Right renal pelvis (tissue), 4 donors: ENCODE data around the gene SIGLEC10. TPM values are rescaled to one million over a fixed set of nuclear protein-coding genes. Genes with fewer than 3 reads are reported as not detected.
"Not testable (repeated sequence)": the region's sequence is repeated elsewhere in the genome, so short reads cannot be mapped to it uniquely, and the experiment has no call there.

Experiments used
- DNase-seq, 4 donors: peaks; one replicate each; pipeline ENCODE4 v3.0.0-alpha.2; 2013; ENCODE audit warnings: low read depth in 4 of 4, low spot score in 3 of 4, missing footprints in 1 of 4
- polyA plus RNA-seq, 4 donors: library from polyadenylated mRNA; unstranded; fragments of 120-200 nt; gene quantifications; one replicate each; pipeline ENCODE4 v1.2.1, GENCODE V29; 2013; ENCODE audit not compliant: insufficient read length in 4 of 4

SIGLEC10 gene
- polyA plus RNA-seq, 4 donors: 0.87 to 1.3 (median 1.1) TPM

DNA sequence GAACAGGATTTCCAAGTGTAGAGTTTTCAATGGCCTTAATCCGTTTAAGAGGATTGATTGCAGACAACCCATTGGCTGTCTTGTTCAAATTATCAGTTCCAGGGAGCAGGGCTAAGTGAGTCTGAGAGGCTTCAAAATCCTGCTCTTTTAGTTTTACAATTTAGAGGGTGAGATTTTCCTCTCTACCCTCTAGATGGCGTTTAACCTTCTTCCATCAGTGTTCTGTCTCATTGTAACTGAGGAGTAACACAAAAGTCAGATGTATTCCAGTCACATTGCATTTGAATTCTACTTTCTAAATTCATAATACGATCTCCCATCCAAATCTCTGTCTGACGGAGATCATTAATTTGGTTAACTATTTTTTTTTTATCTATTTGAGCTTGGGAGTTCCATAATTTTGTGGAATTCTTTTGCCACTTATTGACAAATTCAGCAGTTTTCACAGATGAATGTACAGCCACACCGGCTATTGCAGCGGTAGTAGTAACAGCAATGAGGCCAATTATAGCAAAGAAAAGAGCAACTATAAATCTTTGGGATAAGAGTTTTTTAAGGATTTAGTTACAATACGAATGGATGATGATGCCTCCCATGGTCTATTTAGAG lies 19.2 kb downstream of the SIGLEC10 start:
- DNase-seq: no peak

DNA sequence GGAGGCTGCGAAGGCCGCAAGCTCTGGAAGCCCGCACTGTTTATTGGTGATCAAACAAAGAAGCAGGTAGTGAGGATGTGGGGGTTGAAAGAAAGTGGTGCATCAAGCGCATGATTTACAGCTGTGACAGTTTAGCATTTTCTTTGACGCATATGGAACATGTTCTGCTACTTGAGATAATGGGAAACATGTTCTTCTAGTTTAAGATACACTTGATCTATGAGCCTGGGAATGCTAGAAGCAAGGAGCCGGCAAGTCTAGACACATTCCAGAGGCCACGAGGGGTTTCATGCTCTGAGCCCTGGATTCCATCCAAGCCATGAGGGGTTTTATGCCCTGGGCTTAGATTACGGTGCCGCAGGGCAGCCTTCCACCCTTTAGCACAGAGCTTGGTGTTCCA lies 20.0 kb downstream of the SIGLEC10 start:
- DNase-seq: not testable (repeated sequence)

DNA sequence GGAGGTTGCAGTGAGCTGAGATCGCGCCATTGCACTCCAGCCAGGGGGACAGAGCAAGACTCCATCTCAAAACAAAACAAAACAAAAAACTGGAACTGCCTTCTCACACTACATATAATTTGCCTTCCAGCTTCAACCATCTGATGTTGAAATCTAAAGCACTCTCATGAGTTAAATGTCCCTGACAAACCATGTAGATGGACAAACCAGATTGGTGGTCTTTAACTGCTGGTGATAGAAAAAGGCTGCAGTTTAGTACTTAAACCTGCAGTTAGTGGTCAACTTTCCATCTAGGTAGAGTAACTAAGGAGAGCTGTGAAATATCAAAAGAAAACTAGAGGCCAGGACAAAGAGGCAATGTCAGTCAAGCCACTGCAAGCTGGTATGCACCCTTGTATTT lies 21.3 kb downstream of the SIGLEC10 start:
- DNase-seq: no peak

DNA sequence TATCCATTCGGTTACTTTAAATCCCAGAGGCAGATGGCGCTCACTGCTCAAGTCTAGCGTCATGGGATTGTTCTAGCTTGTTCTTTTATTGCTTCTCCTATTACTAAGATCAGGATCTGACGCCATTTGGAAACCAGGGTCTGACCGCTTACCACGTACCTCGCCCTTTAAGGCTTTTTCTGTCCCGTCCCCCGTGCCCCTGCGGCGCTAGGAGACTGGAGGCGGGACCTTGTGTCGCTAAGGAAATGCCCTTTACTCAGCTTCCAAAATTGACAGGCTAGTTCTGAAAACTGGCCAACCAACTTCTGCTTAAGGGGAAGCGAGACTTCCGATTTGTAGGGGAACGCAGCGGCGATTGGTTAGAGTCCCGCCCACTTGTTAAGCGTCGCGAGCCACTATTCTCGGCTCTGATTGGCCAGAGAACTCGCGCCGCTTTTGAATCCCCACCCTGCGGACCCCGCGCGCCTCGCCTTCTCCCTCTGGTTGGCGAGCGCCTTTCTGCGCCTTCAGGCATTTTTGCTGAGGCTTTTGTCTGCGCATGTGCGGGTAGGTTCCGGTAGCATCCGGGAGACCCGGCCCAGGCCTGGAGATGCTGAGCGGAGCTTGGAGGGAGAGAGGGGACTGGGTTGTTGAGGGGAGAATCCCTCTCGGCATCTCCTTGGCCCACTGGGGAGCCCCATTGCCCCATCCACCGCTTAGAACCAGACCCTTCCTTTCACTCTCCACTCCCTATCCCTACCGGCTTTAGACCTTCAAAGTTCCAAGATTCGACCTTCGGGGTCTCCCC lies 23.2 kb downstream of the SIGLEC10 start:
- peak; percentile 89 to 97 (median 96) for DNase-seq

DNA sequence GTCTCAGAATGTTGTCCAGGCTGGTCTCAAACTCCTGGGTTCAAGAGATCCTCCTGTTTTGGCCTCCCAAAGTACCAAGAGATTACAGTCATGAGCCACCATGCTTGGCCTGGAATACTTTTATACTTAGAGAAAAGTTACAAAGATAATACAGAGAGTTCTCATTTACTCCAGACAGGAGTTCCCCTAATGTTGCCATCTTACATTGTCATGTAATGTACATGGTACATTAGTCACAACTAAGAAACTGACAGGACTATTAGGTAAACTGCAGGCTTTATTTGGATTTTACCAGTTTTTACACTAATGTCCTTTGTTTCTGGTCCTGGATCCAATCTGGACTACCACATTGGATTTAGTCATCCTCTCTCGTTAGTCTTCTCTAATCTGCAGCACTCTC lies 24.7 kb downstream of the SIGLEC10 start:
- no peak for DNase-seq

DNA sequence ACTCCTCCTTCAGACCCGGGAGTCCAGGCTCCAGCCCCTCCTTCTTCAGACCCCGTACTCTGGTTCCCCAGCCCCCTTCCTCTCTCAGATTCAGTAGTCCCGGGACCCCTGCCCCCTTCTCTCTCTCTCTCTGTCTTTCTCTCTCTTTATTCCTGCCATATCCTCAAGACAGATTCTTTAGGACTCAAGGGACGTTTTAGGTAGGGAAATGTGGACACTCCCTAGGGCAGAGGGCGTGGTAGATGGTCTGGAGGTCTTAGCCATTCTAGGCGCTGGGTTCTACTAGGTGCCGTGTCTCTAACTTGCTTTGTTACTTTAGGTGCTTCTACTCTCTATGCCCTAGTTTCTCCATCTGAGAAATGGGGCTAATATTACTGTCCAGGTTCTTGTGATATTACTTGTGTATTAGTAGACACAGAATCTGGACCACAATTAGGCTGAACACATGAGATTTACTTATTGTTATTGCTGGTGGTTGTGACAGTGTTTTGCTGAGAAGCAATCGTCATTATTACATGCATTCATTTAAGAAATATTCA lies 26.3 kb downstream of the SIGLEC10 start:
- DNase-seq: no peak

DNA sequence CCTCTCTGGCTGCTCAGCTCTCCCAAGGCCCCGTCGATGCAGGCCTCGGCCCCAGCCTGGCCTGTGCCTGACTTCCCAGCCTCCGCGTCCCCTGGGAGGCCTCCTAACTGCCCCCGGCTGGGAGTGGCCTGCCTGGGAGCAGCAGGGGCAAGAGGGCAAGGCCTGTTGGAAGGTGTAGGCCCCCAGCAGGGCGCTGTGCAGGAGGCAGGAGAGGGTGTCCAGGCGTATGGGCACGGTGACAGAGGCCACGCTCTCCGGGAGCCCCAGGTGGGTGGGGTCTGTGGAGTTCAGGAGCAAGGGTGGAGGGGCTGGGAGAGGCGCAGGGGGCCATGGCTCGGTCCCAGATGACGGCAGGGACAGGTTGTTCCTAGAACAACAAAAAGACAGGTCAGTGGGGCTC lies 28.3 kb downstream of the SIGLEC10 start:
- DNase-seq: no peak

DNA sequence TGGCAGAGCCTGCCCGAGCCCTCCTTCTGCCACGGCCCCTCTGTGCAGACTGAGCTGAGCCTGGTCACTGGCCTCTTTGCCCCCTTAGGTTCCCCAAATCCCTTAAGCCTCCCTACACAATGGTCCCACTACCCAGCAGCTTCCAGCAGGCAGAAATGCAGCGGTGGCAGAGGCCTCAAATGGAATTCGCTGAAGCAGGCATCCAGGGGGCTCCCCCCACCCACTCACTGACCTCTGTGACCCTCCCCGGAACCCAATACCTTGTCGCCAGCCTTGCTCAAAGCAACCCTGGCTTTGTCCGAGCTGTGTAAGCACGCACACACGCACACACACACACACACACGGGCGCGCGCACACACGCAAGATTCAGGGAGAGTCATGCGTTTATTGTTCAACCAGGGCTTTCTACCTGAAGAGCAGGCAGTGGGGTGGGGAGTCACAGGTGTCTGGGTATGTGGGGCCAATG lies 29.5 kb downstream of the SIGLEC10 start, which contains the start of gene LIM2:
TSS of gene LIM2 (minus strand) at position 51 of the 466 bp plus-strand sequence. CDS start 531 bp downstream, outside the sequence.
- DNase-seq: no peak

DNA sequence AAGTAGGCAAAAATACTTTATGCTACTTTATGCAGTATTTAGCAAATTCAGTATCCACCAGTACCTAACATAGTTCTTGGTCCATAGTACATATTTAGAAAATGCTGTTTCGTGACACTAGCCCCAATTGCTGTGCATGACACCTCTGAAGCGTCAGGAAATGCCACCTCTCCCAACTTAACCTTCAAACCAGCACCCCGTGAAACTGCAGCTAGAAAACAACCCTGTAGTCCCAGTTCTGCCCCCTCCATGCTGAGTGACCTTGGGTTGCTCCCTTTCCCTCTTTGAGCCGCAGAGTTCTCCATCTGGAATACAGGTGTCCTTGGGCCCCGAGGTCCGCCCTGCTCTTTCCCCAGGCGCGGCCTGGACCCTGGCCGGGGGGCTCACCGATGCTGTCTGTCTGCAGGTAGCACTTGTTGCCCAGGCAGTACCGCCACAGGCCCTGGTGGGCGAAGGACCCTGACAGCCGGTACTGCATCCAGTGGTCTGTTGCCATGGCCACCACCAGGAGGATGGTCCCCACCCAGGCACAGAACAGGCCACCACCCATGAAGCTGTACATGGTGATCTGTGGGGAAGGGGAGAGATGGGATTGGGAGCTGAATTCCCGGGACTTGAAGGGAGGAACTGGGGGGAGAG lies 30.4 kb downstream of the SIGLEC10 start:
- DNase-seq: no peak

DNA sequence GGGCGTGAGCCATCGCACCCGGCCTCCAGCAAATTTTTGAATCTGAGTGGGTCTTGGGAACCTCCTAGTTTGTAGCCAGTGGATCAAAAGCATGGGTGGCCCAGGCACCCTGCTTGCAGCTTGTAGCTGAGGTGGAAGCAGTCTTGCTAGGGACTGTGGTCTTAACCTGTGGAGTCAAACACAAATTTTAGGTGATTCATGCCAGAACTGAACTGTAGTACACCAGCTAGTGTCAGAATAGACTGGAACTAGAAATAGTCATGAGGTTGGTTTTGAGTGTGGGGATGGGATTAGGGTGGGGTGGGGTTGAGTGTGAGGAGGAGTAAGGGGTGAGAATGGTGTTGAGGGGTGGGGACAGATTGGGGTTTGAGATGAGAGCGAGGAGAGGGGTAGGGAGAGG lies 35.4 kb downstream of the SIGLEC10 start:
- DNase-seq: no peak

DNA sequence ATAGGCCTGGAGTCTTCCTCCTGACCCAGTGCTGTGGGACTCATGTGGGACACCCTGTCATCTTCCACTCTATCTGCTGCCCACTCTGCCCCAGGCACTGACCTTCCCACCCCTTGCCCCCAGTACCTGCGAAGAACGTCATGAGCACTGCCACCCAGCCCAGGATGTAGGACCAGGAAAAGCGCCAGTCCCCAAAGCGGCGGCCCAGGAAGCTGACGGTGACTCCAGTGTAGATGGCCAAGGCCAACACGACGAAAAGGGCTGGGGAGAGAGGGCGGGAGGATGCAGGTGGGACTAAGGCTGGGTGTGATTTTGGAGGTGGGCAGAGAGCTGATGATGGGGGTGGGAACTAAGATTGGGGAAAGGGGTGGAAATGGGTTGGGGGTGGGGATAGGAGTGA lies 37.1 kb downstream of the SIGLEC10 start:
- no peak for DNase-seq

DNA sequence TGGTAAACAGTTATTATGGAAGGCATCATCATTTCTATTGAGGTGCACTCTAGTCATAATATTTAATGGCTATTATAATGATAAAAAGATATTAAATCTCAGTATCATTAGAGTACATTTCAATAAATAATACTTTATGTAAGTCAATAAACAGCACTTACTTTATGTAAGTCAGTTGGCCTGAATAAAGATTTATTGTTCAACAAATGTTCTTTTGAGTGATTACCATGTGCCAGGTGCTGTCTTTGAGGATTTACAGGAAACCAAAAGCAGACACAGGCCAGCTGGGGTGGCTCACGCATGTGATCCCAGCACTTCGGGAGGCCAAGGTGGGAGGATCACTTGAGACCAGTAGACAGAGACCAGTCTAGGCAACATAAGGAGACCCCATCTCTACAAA lies 40.0 kb downstream of the SIGLEC10 start:
- no peak for DNase-seq

DNA sequence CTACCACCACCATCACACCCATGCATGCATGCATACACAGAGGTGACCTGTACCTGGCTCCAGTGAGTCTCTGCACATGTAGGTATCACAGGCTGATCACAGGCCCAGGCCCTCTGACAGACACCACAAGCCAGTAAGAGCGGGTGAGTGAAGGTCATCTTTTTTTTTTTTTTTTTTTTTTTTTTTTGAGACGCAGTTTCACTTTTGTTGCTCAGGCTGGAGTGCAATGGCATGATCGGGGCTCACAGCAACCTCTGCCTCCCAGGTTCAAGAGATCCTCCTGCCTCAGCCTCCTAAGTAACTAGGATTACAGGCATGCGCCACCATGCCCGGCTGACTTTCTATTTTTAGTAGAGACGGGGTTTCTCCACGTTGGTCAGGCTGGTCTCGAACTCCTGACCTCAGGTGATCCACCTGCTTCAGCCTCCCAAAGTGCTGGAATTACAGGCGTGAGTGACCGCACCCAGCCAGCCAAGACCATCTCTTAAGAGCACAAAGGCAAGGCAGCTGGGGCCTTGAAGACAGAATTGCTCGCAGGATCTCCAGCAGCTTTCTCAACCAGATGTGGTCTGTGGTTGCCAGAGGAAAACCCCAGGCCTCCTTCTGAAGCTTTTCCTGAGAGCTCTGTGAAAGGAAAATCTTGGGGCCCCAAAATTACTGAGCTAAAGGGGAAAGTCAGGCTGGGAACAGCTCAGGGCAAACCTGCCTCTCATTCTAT lies 41.8 kb downstream of the SIGLEC10 start:
- no peak for DNase-seq

DNA sequence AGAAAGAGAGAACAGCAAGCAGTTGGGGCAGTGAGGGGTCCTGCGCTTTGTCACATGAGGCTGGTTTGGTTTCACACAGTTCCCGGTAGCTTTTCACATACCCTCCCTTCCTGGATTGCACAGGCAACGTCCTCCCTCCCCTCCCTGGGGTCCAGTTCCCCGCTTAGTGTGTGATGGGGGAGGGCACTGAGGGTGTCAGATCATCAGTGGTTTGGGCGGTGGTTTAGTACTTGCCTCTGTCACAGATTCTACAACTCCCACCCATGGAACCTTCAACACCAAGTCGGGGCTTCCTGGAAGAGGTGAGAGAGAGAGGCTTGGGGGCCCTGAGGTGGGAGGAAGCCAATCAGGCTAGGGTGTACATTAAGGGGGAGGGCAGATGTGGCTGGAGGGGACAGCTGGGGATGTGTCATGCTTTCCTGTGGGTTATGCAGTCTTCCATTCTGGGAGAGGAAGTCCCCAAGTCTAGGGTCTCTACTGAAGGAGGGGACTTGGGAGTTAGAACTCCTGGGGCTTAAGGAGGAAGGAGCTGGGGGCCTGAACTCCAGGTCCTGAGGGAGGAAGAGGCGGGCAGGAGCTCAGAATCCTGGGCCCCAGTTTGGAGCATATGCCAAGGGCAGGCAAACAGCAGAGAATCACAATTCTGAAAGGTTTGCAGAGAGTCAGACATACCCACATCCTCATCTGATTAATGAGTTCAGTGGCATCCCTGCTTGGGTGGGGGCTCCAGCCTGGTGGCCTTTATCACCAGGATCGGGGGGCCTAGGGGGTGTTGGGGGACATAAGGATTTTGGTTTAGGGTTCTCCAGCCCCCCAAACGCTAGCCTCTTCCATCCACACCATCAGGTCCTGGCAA lies 44.6 kb downstream of the SIGLEC10 start, which contains the start of gene NKG7:
TSS of gene NKG7 (minus strand) at position 6 of the 856 bp plus-strand sequence. CDS start 119 bp downstream, outside the sequence.
- no peak for DNase-seq

DNA sequence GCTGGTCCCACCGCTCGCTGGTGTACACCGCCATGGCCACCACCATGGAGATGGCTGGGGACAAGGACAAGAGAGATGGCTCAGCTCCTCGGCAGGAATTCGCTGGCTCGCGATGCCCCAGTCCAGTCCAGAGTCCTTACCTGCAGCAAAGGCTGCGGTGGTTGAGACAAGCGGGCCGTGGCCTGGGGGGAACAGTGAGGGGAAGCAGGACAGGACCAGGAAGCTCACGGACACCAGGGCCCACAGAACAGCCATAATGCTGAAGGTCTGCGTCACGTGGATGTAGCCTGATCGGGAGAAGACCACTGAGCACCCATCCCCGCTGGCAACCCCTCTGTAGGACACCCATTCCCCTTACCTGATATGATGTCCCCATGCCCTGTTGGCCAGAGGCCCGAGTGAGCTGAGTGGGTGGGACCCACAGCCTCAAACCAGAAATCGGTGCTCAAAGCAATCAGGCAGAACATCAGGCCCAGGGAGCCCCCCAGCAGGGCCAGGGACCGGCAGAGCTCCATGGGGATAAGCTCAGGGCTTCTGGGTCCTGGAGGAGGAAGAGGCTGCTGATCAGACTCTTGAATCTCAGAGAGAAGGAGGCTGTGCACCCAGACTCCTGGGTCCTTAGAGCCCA lies 45.3 kb downstream of the SIGLEC10 start:
- no peak for DNase-seq

DNA sequence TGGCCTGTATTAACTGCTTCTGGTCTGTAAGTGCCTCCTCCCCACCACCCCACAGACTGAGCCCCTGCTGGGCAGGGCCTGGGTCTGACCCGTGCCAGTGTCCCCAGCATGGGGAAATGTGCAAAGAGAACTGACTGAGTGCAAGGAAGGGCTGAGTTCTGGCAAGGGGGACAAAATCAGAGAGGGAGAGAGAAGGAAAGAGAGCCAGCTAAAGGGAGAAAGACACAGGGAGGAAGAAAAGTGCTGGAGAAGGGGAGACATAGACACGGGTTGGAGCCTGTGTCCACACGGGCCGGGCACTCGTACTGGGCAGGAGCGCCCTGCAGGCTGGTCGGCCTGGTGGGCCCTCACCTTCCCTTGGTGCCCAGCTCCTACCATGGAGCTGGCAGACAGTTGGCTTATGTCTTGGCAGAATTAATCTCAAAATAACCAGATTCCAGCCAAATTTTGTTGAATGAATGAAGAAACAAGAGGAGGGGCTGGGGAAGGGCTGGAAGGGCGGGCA lies 46.2 kb downstream of the SIGLEC10 start:
- DNase-seq: no peak

DNA sequence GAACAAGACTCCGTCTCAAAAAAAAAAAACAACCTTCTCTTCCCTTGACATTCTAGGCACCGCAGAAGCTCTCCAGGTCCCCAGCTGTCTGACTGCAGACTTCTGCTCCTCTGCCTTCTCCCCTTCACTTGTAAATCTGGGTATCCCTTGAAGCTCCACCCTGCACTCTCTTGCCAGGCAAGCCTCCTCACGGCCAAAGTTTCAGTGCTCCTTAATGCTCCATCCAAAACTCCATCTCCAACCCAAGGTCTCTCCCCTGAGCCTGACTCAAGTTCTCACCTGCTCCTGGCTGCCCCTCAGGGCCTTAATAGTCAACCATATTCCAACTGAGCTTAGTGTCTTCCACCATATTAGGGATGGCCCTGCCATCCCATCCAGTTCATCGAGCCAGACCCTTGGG lies 47.2 kb downstream of the SIGLEC10 start:
- DNase-seq: no peak

DNA sequence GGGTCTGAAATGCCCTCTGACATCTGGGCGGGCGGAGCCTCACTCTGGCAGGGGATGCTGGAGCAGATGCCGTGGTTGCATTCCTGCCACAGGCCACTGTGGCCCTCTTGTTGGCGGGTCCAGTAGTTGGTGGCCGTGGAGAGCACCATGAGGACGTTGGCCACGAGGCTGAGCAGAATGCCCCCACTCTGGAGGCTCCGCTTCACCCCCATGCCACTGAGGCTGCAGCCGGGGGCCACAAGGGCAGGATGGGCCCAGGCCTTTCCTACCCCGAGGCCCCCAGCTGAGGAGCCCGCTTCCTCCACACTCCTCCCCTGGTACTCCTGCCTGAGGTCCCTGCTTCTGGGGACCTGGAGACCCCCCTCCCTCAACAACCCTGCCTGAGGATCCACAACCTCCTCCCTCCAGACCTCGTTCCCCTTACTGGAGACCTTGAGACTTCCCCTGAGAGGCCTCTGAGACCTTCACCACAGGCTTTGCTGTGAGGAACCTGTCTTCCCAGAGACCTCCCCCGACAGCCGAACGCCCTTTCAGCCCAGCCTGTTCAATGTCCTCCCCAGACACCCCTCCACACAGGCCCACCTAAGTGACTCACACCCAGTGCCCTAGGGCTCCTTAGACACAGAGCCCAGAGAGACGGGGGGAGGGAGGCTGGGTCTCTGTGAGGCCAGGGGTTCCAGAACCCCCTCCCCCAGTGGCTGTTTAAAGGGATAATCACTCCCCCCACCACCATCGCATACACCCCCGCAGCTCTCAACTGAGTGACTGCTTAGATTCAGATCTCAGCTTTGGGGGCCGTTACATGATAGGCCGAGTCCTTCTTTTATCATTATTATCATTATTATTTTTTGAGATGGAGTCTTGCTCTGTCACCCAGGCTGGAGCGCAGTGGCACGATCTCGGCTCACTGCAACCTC lies 48.8 kb downstream of the SIGLEC10 start, which contains the start of gene CLDND2:
TSS of gene CLDND2 (minus strand) at position 638 of the 917 bp plus-strand sequence. CDS start at position 212, 426 bp downstream.
- no peak for DNase-seq
